GM18858 (cell line): ENCODE data around the gene DZIP1.
A peak's percentile ranks its signal among the peaks of the same experiment; 100 is the strongest.

Source experiments
- ATAC-seq: cut with Tn5 transposase; IDR thresholded peaks from one replicate; pipeline ENCODE4 v1.9.1; 2021; ENCODE audit not compliant: unreplicated experiment

Gene DZIP1

GRCh38 chr13:95643936-95644598 lies 439 bp downstream of the DZIP1 start:
- ATAC-seq, result no peak

DNA sequence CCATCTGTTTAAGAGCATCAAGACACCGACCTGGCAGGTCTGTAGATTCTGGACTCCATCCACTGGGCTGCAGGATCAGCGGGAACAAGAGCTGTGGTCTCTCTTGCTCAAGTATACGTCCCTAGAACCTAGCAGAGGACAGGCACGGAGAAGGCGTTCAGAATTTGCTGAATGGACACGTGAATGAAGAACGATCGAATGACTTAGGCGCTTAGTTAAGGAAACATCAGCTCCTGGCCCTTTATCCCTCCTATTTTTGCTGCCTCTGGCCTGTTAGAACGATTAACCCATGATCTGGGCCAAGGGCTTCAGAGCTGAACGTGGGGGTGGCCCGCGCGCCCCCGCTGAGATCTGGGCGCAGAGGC lies 953 bp downstream of the DZIP1 start:
- ATAC-seq, result no peak

DNA sequence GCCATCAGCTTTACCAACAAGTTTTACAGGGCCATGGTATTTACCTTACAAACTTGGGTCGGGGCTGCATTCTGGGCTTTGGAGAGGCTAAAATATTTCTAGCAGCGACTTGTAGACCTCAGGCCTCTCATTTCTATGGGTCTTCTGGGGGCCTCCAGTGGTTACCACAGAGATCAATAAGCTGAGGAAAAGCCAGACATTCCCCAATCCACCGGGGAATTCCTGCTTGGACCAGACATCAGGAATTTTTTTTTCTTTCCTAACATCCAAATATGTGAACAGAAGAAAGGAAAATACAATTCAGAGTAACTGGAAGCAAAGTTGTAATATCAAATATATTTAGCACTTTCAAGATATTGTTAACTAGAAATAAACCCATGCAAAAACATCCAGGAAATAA lies 1.5 kb downstream of the DZIP1 start:
- no peak for ATAC-seq

DNA sequence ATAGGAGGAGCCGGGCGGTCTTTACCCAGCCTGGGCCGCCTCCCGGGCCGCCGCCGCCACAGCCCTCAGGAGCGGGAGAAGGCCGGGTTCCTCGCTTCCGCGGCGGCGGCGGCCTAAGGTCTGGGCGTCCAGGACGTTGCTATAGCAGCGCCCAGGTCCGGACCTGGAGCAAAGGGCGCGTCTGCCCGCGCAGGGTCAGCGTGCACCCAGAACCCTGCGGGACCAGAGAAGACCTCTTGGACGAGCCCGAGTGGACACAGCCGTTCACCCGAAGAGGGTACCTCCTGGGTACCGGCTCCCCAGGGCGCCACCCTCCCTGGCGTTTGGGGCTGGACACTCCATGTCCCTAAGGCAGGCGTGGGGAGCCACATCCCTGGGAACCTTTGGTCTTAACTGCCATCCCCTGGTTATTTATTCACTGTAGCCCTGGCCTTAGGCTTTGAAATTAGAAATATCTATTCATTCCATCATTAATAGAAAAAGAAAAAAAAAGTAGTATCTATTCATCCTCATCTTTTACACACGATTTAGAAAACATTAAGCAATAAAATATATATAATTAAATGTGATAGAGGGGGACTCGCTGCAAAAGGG lies 2.4 kb downstream of the DZIP1 start:
- ATAC-seq, result no peak

GRCh38 chr13:95641291-95642027 lies 3.0 kb downstream of the DZIP1 start:
- no peak for ATAC-seq

GRCh38 chr13:95636853-95637252 lies 7.7 kb downstream of the DZIP1 start:
- no peak for ATAC-seq

GRCh38 chr13:95630593-95630992 lies 13.9 kb downstream of the DZIP1 start:
- no peak for ATAC-seq

GRCh38 chr13:95629071-95629470 lies 15.4 kb downstream of the DZIP1 start:
- no peak for ATAC-seq

DNA sequence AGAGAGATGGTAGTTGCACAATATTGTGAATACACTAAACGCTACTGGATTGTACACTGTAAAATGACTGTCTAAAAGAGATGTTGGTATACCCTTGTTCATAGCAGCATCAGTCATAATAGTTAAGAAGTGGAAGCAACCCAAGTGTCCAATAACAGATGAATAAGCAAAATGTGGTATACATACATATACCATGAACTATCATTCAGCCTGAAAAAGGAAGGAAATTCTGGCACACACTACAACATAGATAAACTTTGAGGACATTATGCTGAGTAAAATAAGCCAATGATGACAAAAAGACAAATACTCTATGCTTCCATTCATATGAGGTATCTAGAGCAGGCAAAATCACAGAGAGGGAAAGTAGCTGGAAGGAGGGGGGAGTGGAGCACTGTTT lies 16.0 kb downstream of the DZIP1 start:
- no peak for ATAC-seq

- no peak for ATAC-seq
Observed at GRCh38 chr13:95627590-95627989, 16.9 kb downstream of the DZIP1 start.

- ATAC-seq, result no peak
Observed at GRCh38 chr13:95626768-95627167, 17.7 kb downstream of the DZIP1 start.

DNA sequence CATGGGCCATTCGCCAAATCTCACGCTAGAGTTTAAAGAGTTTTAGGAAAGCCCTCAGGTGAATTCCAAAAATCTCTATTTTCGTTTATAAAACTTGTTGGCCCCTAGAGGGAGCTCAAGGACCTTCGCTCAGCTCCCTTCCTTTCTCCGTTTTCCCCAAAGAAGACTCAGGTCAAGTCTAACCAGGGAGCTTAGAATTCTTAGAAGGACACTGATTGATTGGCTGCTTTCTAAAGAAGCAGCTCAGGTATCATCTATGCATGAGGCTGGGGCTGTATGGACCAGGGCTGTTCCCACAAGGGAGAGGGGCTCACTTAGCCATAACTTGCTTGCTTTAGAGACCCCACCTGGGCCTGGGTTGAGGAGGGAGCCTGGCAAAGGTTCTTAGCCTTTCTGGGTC lies 20.5 kb downstream of the DZIP1 start:
- peak; percentile 55 for ATAC-seq

DNA sequence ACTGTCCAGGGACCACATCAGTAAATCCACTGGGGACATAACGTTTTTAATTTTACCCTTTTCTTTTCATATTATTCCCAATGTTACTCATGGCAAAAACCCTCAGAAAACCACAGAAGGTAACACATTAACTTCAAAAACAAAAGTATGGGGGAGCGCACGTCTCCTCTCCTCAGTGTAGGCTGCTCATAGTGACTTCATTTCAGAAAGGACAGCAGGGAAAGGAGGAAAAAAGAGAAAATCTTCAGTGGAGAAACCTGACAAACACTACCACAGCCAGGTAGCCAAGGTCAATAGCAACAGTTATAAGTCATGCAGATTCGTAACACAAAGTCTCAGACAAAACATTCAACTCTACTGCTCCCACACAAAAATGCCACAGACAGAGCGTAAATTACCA lies 21.4 kb downstream of the DZIP1 start:
- ATAC-seq, result no peak

DNA sequence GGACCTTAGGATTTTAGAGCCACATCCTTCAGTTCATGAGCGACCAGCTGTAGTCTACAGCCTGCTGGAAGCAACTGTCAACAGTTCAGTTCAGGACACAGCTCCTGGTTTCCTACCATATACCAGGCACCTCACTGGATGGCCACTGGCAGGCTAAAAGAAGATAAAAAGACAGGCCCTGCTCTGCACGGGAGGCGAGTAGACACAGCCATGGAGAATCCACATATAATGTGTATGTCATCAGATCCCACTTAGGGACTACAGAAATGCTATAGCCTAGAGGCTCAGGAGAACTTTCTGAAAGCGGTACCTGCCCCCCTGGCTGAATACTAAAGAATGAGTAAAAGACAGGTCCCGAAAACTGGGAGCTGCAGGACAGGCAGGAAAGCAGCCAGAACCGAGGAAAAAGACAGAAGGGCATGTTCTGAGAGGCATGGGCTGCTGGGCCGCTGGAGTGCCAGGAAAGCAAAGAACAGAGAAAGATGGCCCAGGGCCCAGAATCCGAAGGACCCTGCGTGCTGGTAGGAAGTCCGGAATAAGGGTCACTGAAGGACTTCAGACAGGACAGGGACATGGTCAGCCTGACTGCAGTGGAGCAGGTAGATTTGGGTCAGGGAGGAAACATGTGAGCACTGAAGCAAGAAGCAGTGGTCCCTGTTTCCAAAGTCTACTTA lies 23.5 kb downstream of the DZIP1 start:
- no peak for ATAC-seq

GRCh38 chr13:95620030-95620824 lies 24.3 kb downstream of the DZIP1 start:
- ATAC-seq, result no peak

DNA sequence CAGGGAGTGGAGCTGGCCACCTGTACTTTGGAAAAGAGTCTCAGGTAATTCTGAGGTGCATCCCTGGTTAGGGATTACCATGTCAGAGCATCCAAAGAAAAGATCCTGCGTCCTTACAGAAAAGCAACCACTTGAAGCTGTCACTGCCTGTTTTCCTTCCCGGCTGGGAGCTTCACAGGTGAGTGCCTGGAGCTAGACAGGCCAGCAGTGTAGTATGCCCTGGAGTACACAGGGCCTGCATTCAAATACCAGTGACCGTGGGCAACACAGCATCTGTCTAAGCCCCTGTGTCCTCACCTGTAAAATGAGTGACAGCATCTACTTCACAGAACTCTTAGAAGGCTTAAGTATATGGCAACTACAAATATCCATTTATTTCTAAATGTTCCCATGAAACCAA lies 29.0 kb downstream of the DZIP1 start:
- ATAC-seq, result no peak

GRCh38 chr13:95614641-95615245 lies 29.8 kb downstream of the DZIP1 start:
- no peak for ATAC-seq

GRCh38 chr13:95608640-95609323 lies 35.7 kb downstream of the DZIP1 start:
- ATAC-seq, result no peak

DNA sequence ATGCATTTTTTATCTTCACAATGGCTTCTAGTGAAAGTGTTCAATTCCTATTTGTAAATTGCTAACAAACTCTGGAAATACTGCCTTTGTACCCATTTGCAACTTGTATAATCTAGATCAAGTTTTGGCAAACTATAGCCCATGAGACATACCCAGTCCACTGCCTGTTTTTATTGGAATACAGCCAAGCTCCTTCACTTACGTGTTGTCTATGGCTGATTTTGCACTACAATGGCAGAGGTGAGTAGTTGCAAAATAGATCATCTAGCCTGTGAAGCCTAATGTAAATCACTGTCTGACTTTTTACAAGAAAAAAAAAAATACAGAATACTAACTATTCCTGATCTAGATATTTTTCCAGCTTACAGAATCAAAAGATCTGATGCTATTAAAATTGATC lies 37.1 kb downstream of the DZIP1 start:
- ATAC-seq, result no peak

- no peak for ATAC-seq
Observed at GRCh38 chr13:95605448-95606125, 38.9 kb downstream of the DZIP1 start.
